Mucosa of gallbladder (tissue), 1 donor: ENCODE results near the gene PTPRN2. TPM values are rescaled to one million over a fixed set of nuclear protein-coding genes. Genes with fewer than 3 reads are reported as not detected.

Source experiments
- DNase-seq: peaks from one replicate; pipeline ENCODE4 v3.0.0-alpha.2; 2020; ENCODE audit warnings: low spot score
- total RNA-seq: library from RNA; stranded (reverse); gene quantifications from one replicate; pipeline ENCODE4 v1.2.1, GENCODE V29; 2021
- donor health status: DM: no; HTN: no; CAD: no.

Gene PTPRN2
- total RNA-seq, 1 donor from 2014 or later: 11.9 TPM

DNA sequence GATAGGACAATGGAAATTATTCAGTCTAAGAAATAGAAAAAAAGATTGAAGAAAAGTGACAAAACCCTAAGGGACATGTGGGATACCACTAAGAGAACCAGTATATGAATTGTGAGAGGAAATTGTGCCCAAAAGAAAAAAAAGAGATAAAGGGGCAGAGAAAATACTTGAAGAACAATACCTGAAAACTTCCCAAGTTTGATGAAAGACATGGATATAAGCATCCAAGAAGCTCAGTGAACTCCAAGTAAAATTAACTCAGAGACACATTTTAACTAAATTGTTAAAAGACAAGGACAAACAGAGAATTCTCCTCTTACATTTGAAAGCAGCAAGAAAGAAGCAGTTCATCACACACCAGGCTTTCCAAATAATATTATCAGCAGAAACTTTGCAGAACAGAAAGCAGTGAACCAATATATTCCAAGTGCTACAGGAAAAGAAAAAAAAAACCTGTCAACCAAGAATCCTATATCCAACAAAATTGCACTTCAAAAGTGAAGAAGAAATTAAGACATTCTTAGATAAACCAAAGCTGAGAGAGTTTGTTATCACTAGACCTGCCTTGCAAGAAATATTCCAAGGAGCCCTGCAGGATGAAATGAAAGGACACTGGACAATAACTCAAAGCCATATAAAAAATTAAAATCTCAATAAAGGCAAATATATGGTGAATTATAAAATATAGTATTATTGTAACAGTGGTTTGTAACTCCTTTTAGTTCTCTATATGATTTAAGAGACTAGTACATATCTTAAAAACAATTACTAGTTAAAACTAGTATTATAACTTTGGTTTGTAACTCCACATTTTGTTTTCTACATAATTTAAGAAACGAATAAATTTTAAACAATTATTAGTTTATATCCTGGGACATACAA is 470.0 kb downstream of the PTPRN2 start:
- no peak for DNase-seq

DNA sequence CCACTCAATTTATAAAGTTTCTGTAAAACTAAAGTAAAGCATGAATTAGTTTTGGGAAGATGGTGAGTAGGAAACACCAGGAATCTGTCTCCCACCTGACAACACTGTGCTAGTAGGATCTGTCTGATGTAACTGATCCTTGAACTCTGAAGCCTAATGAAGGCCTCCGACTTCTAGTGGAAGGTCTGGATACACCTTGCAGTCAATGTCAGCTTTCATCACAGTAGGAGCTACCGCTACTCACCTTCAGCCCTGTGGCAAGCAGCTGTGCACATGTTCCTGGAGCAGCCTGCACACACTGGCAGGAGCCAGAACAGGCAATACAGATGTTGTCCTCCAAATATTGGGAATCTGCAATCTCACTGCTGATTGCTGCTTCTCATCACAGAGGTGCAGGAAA is 471.4 kb downstream of the PTPRN2 start:
- no peak for DNase-seq

DNA sequence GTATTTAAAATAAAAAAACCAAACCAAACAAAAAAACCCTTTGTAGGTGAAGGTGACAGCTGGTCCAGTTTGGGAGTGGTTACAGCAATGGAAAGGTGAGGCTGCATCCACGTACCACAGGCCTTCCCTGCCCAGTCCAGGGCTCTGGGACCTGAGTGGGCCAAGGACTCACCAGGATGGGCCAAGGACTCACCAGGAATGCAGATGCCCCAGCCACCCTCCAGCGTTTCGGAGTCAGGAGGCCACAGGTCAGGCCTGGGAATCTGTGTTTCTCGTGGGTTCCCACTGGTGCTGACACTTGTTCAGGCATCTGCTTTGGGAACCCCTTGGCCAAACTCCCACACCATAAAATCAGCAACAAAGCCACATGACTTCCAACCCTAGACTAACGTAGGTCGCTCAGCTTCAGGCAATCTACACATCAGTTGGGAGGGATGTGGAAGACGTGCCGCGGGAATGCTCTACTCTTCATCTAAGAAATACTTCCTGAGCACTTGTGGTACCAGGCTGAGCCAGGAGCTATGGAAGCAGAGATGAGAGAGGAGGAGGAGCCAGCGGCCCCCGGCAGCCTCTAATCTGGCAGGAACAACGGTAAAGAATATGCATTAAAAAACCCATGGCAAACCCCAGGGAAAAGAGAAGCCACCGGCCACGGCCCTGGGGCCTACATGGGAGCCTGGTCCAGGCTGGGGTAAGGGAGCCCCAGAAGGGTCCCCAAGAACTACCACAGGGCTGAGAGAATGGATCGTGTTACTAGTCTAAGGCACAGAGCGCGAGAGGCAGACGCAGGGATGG is 473.4 kb downstream of the PTPRN2 start:
- DNase-seq: no peak

DNA sequence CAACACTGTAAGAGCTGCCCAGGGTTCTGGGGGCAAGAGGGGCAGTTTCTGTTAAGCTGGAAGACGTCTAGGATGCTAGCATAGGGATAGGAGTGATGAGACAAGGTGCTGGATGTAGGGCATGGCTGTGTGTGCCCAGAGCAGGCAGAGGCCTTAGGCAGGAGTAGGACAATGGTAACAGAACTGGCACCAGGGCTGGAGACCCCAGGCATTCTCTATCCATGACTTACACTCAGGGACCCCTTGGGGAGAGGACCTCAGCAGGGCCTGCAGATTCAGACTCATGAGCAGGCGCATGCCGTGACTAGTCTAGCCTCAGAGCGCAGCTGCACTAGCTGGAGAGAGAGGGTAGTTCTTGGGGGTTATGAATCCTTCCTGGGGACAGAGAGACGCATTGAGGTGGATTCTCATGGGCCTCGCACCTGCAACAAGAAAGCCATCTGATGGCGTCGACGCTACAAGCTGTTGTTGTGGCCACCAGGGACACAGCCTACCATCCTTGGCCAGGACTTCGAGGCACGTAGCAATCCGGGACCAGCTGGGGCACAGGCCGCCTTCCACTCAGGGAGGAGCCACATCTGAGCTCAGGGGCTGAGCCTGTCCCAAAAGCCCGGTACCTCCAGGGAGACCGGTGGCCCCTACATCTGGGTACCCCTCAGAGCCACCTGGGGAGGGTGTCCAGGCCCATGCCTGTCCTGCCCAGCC is 474.1 kb downstream of the PTPRN2 start:
- no peak for DNase-seq

DNA sequence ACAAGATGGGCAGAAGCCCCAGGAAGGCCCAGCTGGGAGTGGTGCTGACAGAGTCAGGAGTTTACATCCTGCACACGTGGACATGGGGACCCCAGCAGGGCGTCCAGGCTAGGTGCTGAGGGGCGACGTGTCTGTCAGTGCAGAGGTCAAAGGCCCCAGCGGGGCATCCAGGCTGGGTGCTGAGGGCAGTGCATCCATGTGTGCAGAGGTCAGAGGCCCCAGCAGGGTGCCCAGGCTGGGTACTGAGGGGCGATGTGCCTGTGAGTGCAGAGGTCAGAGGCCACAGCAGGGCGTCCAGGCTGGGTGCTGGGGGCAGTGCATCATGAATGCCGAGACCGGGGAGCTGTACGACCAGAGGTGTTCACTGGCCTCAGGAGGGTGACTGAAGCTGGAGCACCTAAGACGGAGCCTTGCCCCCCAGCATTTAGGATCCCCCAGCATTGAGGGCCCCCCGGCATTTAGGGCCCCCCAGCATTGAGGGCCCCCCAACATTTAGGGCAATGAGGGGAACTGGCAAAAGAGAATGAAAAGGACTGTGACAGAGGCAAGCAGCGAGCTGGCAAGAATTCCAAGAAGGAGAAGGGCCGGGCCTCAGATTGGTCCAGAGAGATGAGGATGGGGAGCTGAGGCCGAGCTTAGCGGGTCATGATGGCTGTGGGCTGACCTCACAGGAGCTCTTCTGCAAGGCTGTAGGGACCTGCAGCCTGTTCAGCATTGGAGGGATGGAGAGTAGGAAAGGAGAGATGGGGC is 474.9 kb downstream of the PTPRN2 start:
- no peak for DNase-seq

DNA sequence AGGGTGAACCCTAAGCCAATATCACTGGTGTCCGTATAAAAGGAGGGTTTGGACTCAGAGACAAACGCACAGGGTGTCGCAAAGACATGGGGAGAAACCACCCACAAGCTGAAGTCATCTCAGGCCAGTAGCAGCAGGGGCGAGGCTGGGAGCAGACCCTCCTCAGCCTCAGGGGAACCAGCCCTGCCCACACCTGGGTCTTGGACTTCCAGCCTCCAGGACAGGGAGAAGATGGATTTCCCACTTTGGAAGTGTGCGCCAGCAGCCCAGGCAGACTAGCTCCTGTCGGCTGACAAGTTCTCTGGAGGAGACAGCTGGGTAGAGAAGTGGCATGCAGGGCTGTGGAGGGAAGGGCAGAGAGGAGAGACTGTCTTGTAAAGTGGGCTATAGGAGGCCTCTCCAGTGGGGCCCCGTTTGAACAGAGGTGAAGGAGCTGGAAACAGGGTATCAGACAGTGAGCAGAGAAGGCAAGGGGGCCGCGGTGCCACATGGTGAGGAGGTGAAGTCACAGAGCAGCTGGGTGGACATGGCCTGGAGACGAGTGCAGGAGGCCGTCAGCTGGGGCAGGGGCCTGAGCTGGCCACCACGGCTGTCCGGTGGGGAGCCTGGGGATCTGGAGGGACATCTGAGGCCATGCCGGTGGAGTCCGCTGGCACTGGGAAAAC is 475.6 kb downstream of the PTPRN2 start:
- DNase-seq: no peak

DNA sequence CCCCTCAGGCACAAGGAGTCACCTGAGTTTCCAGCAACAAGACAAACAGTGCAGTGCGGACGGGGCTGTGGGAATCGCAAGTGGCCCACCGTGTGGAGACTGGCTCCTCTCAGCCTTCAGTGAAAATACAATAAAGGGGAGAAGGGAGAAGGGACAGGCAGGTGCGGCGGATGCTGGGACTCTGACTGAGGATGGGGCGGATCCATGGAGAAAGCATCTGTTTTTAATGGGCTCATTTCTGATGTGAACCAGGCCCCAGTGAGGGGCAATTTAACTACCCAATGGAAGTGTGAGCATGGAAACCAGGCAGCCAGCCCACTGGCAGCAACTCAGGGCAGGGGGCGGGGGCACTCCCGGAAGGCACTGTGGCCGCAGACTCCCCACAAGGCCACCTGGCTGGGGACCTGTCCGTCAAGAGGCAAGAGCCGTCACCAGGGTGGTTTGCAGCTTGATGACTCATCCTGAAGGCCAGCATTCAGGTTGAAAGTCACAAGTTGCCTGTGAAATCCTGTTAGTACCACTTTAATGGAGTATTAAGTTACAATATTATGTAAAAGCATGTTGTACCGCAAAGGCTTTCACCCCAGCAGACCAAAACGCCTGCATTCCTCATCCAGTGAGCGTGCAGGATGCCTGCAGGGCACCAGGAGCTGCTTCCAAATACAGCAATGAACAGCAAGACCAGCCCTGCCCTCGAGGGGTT is 476.4 kb downstream of the PTPRN2 start:
- DNase-seq: no peak

DNA sequence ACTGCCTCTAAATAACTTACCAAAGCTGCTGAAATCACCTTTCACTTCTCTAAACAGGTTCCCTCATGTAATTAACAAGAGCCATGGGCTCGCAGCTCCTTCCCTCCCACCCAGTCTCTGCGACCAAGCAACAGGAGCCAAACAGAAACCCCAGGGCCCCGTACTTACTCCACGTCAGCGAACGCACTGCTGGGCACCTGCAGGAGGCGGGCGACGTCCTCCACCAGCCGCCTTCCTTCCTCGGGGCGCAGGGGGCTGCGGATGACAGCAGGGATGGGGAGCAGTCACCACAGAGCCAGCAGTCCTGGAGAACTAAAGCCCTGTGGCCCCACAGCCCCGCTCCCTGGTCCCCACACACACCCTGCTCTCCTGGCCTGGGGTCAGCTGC is 477.0 kb downstream of the PTPRN2 start:
- no peak for DNase-seq

DNA sequence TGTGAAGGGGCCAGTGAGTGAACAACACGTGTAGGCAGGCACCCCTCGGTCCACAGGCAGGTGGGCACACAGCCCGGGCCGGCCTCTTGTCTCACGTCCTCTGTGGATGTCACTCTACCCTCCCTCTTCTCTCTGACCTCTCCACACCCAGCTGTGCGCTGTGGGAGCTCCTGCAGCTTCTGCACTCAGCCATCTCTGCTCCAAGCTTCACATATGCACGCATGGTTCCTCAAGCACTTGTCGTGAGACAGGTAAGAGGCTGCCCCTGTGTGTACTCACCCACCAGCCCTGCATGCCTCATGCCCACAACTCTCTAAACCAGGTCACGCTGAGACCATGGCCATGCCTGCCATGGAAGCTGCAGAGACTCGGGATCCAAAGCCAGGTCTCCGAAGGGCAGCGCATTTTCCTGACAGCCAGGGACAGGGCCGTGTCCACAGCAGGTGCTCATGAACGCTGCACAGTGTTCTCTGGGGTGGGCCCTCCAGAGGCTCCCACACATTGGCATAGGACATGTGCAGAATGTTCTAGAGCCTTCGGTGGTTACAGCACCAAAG is 477.5 kb downstream of the PTPRN2 start:
- DNase-seq: no peak

DNA sequence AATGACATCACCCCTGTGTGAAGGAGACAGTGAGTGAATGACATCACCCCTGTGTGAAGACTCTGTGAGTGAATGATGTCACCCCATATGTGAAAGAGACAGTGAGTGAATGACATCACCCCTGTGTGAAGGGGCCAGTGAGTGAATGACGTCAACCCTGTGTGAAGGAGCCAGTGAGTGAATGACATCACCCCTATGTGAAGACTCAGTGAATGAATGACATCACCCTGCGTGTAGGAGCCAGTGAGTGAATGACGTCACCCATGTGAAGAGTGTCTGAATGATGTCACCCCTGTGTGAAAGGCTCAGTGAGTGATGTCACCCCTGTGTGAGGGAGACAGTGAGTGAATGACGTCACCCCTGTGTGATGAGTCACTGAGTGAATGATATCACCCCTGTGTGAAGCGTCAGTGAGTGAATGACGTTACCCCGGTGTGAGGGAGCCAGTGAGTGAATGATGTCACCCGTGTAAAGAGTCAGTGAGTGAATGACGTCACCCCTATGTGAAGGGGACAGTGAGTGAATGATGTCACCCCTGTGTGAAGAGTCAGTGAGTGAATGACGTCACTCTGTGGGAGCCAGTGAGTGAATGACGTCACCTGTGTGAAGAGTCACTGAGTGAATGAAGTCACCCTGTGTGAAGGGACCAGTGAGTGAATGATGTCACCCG is 478.1 kb downstream of the PTPRN2 start:
- DNase-seq: no peak

DNA sequence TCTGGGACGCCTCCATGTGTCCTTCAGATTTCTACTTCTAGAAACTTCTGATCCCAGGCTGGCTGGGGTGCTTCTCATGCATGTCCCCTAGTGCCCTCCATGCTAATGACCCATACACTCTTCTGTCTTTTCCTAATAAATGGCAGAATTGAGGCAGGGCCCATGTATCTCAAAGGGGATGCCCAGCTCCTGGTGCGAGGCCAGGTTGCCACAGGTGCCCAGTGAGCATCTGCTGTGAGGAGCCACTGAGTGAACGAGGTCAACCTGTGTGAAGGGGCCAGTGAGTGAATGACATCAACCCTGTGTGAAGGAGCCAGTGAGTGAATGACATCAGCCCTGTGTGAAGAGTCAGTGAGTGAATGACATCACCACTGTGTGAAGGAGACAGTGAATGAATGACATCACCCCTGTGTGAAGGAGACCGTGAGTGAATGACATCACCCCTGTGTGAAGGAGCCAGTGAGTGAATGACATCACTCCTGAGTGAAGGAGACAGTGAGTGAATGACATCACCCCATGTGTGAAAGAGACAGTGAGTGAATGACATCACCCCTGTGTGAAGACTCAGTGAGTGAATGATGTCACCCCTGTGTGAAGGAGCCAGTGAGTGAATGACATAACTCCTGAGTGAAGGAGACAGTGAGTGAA is 478.9 kb downstream of the PTPRN2 start:
- no peak for DNase-seq

DNA sequence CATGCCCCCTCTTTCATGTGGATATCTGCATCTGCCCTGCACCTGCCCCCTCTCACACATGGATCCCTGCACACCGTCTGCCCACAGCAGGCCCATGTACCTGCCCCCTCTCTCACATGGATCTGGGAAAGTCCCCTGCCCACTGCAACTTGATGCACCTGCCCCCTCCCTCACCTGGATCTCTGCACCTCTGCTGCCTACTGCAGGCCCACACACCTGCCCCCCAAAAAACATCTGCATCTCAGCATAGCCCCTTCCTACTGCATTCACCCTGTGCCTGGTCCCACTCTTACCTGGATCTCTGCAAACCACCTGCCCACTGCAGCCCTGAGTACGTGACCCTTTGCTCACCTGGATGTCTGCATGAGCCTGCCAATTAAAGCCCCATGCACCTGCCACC is 479.8 kb downstream of the PTPRN2 start:
- no peak for DNase-seq

DNA sequence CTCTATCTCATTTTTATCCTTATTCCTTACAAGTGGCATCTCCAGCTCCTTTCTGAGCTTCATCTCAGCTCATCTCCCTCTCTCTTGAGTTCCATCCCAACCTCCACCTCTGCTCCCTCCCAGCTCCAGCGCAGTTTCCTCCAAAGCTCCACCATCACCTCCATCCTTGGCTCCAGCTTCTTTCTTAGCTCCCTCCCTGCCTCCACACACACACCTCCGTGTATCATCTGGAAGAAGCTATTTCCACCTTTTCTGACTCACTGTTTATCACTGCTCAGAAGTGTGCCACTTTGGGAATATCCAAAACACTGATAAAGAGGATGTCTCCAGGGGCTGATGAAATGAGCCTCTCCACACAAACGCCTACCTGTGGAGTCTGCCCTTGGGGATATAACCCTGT is 481.4 kb downstream of the PTPRN2 start:
- DNase-seq: no peak

DNA sequence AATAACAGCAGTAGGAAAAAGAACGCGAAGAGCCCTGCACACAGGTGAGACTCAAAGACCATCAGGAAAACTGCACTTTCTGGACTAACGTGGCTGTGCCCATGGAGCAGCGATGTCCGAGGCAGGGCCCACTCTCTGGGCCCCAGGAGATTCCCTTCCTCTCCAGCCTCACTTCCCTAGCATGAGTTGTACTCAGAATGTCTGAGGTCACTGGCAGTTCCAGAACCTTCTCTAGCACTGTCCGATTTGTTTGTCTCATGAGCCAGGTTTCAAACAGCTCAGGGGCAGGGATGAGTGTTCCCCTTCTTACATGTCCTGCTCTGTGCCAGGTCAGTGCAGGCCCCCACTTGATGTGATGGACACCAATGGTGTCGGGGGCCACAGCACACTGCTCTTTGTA is 484.2 kb downstream of the PTPRN2 start:
- no peak for DNase-seq

DNA sequence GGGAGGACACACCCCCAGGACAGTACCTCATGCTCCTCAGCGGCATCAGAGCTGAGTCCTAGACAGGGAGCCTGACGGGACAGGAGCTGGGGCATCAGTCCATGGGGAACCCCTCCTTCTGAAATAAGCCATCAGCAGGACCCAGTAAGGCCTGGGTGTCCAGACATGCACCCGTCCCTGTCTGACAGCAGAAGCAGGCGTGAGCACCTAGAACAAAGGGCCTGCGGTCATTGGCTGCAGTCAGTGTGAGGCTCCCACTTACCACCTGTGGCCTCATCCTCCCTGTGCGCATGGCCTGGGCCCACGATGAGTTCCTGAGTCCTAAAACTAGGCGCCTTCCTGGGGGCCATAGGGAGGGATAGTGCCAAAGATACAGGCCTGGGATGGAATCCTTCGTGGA is 484.7 kb downstream of the PTPRN2 start:
- DNase-seq: no peak

DNA sequence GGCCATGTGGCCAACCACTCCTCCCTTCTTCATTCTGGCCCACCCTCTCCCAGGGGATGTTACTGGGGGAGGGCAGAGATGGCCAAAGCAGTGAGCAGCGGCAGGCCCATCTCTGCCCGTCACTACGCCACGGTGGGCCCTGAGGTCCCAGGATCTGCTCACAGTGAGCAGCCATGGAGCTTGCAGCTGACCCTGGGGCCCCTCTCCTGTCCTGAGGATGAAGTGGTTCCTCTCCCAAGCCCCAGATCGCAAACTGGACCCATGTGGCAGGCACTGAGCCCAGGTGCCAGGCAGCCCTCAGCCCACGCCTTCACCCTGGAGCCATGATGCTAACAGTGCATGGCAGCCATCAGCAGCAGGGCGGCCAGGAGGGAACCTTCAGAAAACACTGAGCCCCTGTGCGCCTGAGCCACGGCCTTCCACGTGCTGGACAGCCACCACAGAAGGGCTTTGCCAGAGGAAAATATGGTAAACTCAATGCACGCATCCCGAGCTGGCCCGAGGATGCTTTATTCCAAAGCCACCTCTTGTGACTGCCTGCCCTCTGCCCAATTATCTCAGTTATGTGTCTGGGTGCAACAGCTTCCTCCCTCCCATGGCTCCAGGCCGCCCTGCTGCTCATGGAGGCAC is 485.7 kb downstream of the PTPRN2 start:
- no peak for DNase-seq

DNA sequence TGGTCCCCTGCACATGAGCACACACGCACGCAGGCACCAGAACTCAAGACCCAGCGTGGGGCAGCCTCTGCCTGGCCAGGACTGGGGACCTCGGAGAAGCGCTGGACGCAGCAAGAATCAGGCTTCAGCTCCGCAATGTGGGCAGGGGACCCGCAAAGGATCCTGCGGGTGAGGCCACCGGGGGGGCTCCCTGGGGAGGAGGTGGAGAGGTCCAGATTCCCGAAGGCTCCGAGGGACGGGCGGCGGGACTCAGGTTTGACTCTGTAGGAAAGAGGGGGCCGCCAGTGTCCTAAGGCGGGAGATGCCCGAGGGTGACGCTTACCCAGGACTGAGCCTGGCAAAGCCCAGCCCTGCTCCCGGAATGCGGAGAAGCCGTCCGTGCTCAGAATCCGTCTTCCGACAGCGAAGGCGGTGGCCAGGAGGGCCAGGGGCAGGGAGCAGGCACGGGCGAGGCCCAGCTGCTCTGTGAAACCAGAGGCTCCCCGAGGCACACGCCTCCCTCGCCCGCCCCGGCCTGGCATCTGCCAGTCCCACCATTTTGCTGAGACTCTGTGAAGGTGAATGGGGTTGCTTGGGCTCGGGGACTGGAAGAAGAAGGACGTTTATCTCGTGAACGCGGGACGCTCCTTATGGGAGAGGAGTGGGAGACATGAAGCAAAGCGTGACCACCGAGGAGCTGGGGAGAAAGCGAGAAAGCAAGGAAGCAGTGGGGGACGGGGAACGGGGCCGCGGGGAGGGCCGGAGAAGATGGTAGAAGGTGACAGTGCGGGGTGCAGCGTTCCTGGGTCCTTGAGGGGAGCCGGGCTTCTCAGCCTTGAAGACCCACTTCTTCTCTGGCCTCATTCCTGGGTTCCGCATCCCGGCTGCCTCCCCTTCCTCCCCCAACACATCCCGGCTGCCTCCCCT is 489.2 kb downstream of the PTPRN2 start:
- DNase-seq: no peak
